Sciatic nerve (tissue), 2 donors: ENCODE data around the gene P3H3. TPM values are rescaled to one million over a fixed set of nuclear protein-coding genes. Genes with fewer than 3 reads are reported as not detected.
"Not testable (repeated sequence)": the region's sequence is repeated elsewhere in the genome, so short reads cannot be mapped to it uniquely, and the experiment has no call there.

ENCODE experiments used
- ATAC-seq: fragments of 200-7000 bp; cut with Tn5 transposase; one replicate; pipeline ENCODE4 v1.9.1; 2020; ENCODE audit warnings: mild to moderate bottlenecking, moderate library complexity
- DNase-seq: peaks from one replicate; pipeline ENCODE4 v3.0.0-alpha.2; 2020; ENCODE audit warnings: low spot score
- intact Hi-C: fragments of 100-400 bp; cut with DNase I; formaldehyde crosslinking; loops from one replicate; pipeline ENCODE4 v1.14.2; 2022
- total RNA-seq: library from RNA; stranded (reverse); fragmentation: NEBNext Ultra II Directional; extraction: Animal tissue kit (Norgen Biotek cat#: 25700); gene quantifications from one replicate; pipeline ENCODE4 v1.2.1, GENCODE V29; 2021
- donor health status: DM: no; HTN: no; CAD: no.
- donor health status: DM: no; HTN: no; CAD: no.

Gene P3H3
- total RNA-seq, 1 donor from 2014 or later, result 27.4 TPM

GRCh38 chr12:6871052-6871957 is 43.1 kb downstream of the P3H3 start:
- no peak for ATAC-seq
- DNase-seq, result no peak
- intact Hi-C loops, result no loop called here

GRCh38 chr12:6872073-6873048 is 44.2 kb downstream of the P3H3 start:
- ATAC-seq (peak; percentile 81), DNase-seq (peak; percentile 93)
- intact Hi-C loops, result no loop called here

GRCh38 chr12:6873094-6874014 is 45.1 kb downstream of the P3H3 start, which contains the start of gene SPSB2:
Gene SPSB2, minus strand, starts transcription at chr12:6873303. Its CDS starts 402 bp downstream, at chr12:6872901.
- DNase-seq (peak; percentile 99), ATAC-seq (peak; percentile 95)
- intact Hi-C loops, result no loop called here

GRCh38 chr12:6874015-6874368 is 45.8 kb downstream of the P3H3 start:
- ATAC-seq, intact Hi-C loops, DNase-seq: not testable (repeated sequence)

GRCh38 chr12:6879824-6880223 is 51.6 kb downstream of the P3H3 start:
- DNase-seq, intact Hi-C loops, ATAC-seq: not testable (repeated sequence)

- intact Hi-C loops, result no loop called here
- DNase-seq, result no peak
- no peak for ATAC-seq
Observed at GRCh38 chr12:6883252-6883651, 55.0 kb downstream of the P3H3 start.

- ATAC-seq (peak; percentile 35), DNase-seq (no peak)
- intact Hi-C loops, result no loop called here
Observed at GRCh38 chr12:6883683-6884082, 55.5 kb downstream of the P3H3 start.

GRCh38 chr12:6884539-6884938 is 56.3 kb downstream of the P3H3 start:
- intact Hi-C loops, result no loop called here
- no peak for DNase-seq
- ATAC-seq, result no peak

- intact Hi-C loops, ATAC-seq, DNase-seq: not testable (repeated sequence)
Observed at GRCh38 chr12:6886206-6886999, 58.2 kb downstream of the P3H3 start.

GRCh38 chr12:6887460-6887859 is 59.3 kb downstream of the P3H3 start:
- intact Hi-C loops, result no loop called here
- no peak for ATAC-seq
- no peak for DNase-seq

- no peak for DNase-seq
- ATAC-seq, result no peak
- intact Hi-C loops, result no loop called here
Observed at GRCh38 chr12:6888360-6888759, 60.2 kb downstream of the P3H3 start.

GRCh38 chr12:6888794-6889193 is 60.6 kb downstream of the P3H3 start:
- DNase-seq, intact Hi-C loops, ATAC-seq: not testable (repeated sequence)

Other genes starting within 250 kb of the P3H3 start
- 245 TPM for gene CHD4, start 221.0 kb upstream of the P3H3 start, total RNA-seq
- gene LPAR5, start 192.4 kb upstream of the P3H3 start, total RNA-seq, result 2.9 TPM
- gene ACRBP, start 181.0 kb upstream of the P3H3 start, total RNA-seq, result 1.9 TPM
- gene ING4, start 165.3 kb upstream of the P3H3 start, total RNA-seq, result 42.1 TPM
- 52.7 TPM for gene ZNF384, start 139.0 kb upstream of the P3H3 start, total RNA-seq
- gene PIANP, start 127.6 kb upstream of the P3H3 start, total RNA-seq, result 2.5 TPM
- 47.4 TPM for gene COPS7A, start 104.4 kb upstream of the P3H3 start, total RNA-seq
- gene MLF2, start 75.3 kb upstream of the P3H3 start, total RNA-seq, result 98.6 TPM
- gene PTMS, start 62.0 kb upstream of the P3H3 start, total RNA-seq, result 352 TPM
- 3.4 TPM for gene LAG3, start 55.9 kb upstream of the P3H3 start, total RNA-seq
- gene CD4, start 38.9 kb upstream of the P3H3 start, total RNA-seq, result 20.6 TPM
- gene GPR162, start 6.6 kb upstream of the P3H3 start, total RNA-seq, result 4.5 TPM
- gene GNB3, start 12.5 kb downstream of the P3H3 start, total RNA-seq, result 7.1 TPM
- gene CDCA3, start 22.9 kb downstream of the P3H3 start, total RNA-seq, result 0.71 TPM
- 70.1 TPM for gene USP5, start 23.7 kb downstream of the P3H3 start, total RNA-seq
- 233 TPM for gene TPI1, start 39.1 kb downstream of the P3H3 start, total RNA-seq
- gene SPSB2, start 44.9 kb downstream of the P3H3 start, total RNA-seq, result 12.3 TPM
- 13.4 TPM for gene LRRC23, start 76.4 kb downstream of the P3H3 start, total RNA-seq
- 36.9 TPM for gene ENO2, start 86.2 kb downstream of the P3H3 start, total RNA-seq
- 140 TPM for gene ATN1, start 99.6 kb downstream of the P3H3 start, total RNA-seq
- not detected for gene RNU7-1, start 115.4 kb downstream of the P3H3 start, total RNA-seq
- 177 TPM for gene C12orf57, start 115.6 kb downstream of the P3H3 start, total RNA-seq
- 35.0 TPM for gene PTPN6, start 122.9 kb downstream of the P3H3 start, total RNA-seq
- 112 TPM for gene PHB2, start 142.3 kb downstream of the P3H3 start, total RNA-seq
- gene EMG1, start 142.5 kb downstream of the P3H3 start, total RNA-seq, result 42.9 TPM
- 34.7 TPM for gene LPCAT3, start 190.1 kb downstream of the P3H3 start, total RNA-seq
- 662 TPM for gene C1S, start 232.3 kb downstream of the P3H3 start, total RNA-seq